Small intestine (tissue), 7 donors: ENCODE data around the gene SH2D6. TPM values are rescaled to one million over a fixed set of nuclear protein-coding genes. Genes with fewer than 3 reads are reported as not detected.
A peak's percentile ranks its signal among the peaks of the same experiment; 100 is the strongest.

Experiments used
- DNase-seq, 2 donors: peaks; one replicate each; pipeline versions ENCODE4 v3.0.0 to v3.0.0-alpha.2; 2013
- FAIRE-seq: peaks from 2 replicates; lab custom pipeline; 2012; peaks lifted over from hg19 to GRCh38; lab: Jason Lieb, UNC
- H3K27ac ChIP-seq, 3 donors: one replicate each; pipeline ENCODE4 v1.5.1; 2013; ENCODE audit warnings: low read length in 2 of 3, mild to moderate bottlenecking in 2 of 3, control low read depth in 1 of 3, inconsistent platforms in 1 of 3, low read depth in 1 of 3, moderate library complexity in 1 of 3
- H3K27me3 ChIP-seq, 3 donors: one replicate each; pipeline ENCODE4 v1.6.1; 2013; ENCODE audit warnings: low read length in 3 of 3, inconsistent platforms in 1 of 3; ENCODE audit not compliant: control insufficient read depth in 3 of 3, insufficient read depth in 3 of 3
- H3K36me3 ChIP-seq, 3 donors: one replicate each; pipeline ENCODE4 v1.6.1; 2013; ENCODE audit warnings: low read length in 3 of 3, inconsistent platforms in 1 of 3, low read depth in 1 of 3, mild to moderate bottlenecking in 1 of 3, moderate library complexity in 1 of 3; ENCODE audit not compliant: control insufficient read depth in 3 of 3, insufficient read depth in 2 of 3
- H3K4me1 ChIP-seq, 3 donors: one replicate each; pipeline ENCODE4 v1.6.1; 2013; ENCODE audit warnings: low read length in 2 of 3, inconsistent platforms in 1 of 3, low read depth in 1 of 3, mild to moderate bottlenecking in 1 of 3, moderate library complexity in 1 of 3; ENCODE audit not compliant: control insufficient read depth in 3 of 3, insufficient read depth in 2 of 3
- H3K4me3 ChIP-seq, 3 donors: one replicate each; pipeline ENCODE4 v1.5.1; 2013; ENCODE audit warnings: low read length in 3 of 3, control low read depth in 1 of 3, inconsistent platforms in 1 of 3, low read depth in 1 of 3, mild to moderate bottlenecking in 1 of 3, moderate library complexity in 1 of 3
- H3K9me3 ChIP-seq, 2 donors: one replicate each; pipeline ENCODE4 v1.6.1; 2013; ENCODE audit warnings: low read depth in 1 of 2, low read length in 1 of 2; ENCODE audit not compliant: control insufficient read depth in 2 of 2, insufficient read depth in 1 of 2
- WGBS, 3 donors: extraction: QIAGEN DNeasy Blood & Tissue Kit; methylation state at CpG; one replicate each; pipeline ENCODE4 v1.1.7; 2013; 5-methylcytosine and 5-hydroxymethylcytosine counted together
- polyA plus RNA-seq, 4 donors: library from polyadenylated mRNA; stranded (reverse) in 3 of 4; unstranded in 1 of 4; fragments of 200-250 nt in 3 of 4; fragments of 120-200 nt in 1 of 4; gene quantifications; one replicate each; pipeline versions ENCODE4 v1.2.1 to v1.2.3, GENCODE V29; 2013
- donor health status: healthy with polysubstance abuse.
- donor health status: control.
- donor health status: control.
- donor health status: Bipolar disorder and iron deficiency.
- donor health status: healthy.

The SH2D6 gene
- polyA plus RNA-seq, 4 donors, result 2.8 to 122 (median 23.8) TPM

DNA sequence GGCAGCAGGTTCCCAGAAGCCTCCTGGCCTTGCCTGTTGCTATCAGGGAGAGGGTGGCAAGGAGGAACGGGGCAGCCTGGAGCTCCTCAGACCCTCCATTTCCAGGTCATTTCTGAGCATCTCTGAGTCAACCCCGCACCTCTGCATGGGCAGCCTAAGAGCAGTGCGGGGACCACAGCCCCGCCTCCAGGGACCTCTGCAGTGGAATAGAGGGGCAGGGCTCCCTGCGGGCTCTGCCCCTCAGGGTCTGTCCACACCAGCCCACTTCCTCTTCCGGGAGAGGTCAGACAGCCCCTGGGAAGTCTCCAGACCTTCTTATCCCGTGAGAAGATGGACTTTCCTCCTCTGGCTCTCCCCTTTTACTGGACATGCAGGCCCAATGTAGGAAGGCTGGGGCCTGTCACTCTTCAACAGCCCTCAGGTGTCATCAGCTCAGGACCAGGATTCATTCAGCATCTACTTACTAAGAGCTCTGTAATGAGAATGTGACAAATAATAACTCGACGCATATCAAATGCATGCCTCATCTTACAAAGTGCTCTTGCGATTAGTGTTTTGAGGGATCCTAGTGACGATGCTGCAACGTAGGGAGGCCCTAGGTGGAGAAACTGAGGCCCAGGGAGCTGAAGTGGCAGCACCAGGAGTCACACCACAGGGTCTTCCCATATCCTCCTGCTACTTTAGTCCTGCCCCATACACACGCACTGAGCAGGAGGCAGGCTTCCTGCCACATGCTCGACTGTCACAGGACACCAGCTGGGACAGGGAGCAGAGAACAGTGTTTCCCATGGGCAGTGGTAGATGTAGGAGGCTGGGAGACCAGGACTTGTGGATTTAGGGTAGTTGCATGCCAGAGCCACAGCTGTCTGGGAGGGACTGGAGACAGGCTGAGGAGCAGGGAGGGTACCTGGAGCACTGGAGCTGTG, 28.0 kb downstream of the SH2D6 start:
- WGBS, 3 donors, result 77 to 83% (median 78%) methylated on average over 14 of the region's 14 CpGs
- Histone ChIP-seq H3K4me1 (peaks cover 0 to 6% (median 0%) of the 10 kb centered on the region in 3 donors), H3K4me3 (no peak overlapping the region), H3K27me3 (no peaks in the 10 kb centered on the region), H3K9me3 (no peaks in the 10 kb centered on the region), H3K27ac (peak overlapping the region in 1 of 3 donors; percentile 67), H3K36me3 (no peaks in the 10 kb centered on the region)
- FAIRE-seq, result no peak
- no peak for DNase-seq

- no peaks in the 10 kb centered on the region for H3K9me3 ChIP-seq
- H3K36me3 ChIP-seq, result no peaks in the 10 kb centered on the region
- DNase-seq (no peak), FAIRE-seq (no peak)
- H3K27me3 ChIP-seq, result no peaks in the 10 kb centered on the region
- no peak overlapping the region for H3K4me3 ChIP-seq
- WGBS, 3 donors, result 85 to 91% (median 88%) methylated on average over 8 of the region's 8 CpGs
- H3K4me1 ChIP-seq, result peaks cover 0 to 6% (median 0%) of the 10 kb centered on the region in 3 donors
- no peak overlapping the region for H3K27ac ChIP-seq
Measured at GRCh38 chr2:85447222-85447585, 28.7 kb downstream of the SH2D6 start.

DNA sequence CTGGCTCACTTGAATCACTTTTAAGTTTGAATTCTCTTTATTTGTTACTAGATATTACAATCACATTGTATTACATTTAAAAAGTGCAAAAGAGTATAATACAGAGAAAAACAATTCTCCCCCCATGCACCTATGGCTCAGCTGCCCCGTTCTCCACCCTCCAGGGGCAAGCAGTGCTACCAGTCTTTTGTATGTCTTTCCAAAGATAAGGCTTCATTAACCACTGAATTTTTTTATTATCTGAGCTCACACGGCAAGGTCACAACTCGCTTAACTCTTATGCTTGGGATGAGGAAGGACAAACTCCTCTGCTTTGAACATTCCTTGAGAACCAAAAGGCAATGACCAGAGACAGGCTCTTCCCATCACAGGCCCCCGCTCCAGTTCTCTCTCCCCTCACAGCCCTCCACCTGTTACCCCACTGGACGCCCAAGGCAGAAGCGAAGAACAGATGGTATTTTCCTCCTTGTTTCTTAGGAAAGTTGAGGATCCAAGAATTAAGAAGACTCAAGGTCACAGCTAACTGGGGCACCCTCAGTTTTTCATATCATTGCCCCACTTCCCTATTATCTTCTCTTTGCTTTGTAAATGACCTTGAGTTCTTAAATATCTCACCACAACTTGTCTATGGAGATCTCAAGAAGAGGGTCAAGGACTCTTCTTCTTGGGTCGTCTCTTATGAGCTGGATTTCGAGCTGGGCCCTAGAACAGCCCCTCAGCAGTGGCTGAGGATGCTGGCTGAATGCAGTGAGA, 30.1 kb downstream of the SH2D6 start:
- Histone ChIP-seq H3K4me1 (peaks cover 0 to 6% (median 0%) of the 10 kb centered on the region in 3 donors), H3K27ac (no peak overlapping the region), H3K4me3 (no peak overlapping the region), H3K36me3 (no peaks in the 10 kb centered on the region), H3K9me3 (no peaks in the 10 kb centered on the region), H3K27me3 (no peaks in the 10 kb centered on the region)
- no peak for DNase-seq
- no peak for FAIRE-seq
- WGBS, 3 donors, result 61 to 84% (median 67%) methylated on average over 8 of the region's 8 CpGs

GRCh38 chr2:85449214-85449588, 30.7 kb downstream of the SH2D6 start:
- DNase-seq, result no peak
- WGBS, 3 donors, result 83 to 93% (median 90%) methylated on average over 7 of the region's 7 CpGs

GRCh38 chr2:85452237-85452636, 33.7 kb downstream of the SH2D6 start:
- no peak for FAIRE-seq
- Histone ChIP-seq H3K27me3 (no peaks in the 10 kb centered on the region), H3K27ac (no peak overlapping the region), H3K36me3 (no peaks in the 10 kb centered on the region), H3K4me1 (peaks cover 4 to 10% (median 6%) of the 10 kb centered on the region in 3 donors), H3K9me3 (peaks cover 0 to 11% of the 10 kb centered on the region in 2 donors), H3K4me3 (no peak overlapping the region)
- WGBS, 3 donors, result 77 to 82% (median 81%) methylated on average over 1 of the region's 1 CpG
- no peak for DNase-seq

More at GRCh38 chr2:85449214-85449588, 30.7 kb downstream of the SH2D6 start:
- no peaks in the 10 kb centered on the region for H3K9me3 ChIP-seq
- H3K27me3 ChIP-seq, result no peaks in the 10 kb centered on the region
- FAIRE-seq, result no peak
- no peak overlapping the region for H3K27ac ChIP-seq
- no peak overlapping the region for H3K4me3 ChIP-seq
- H3K36me3 ChIP-seq, result no peaks in the 10 kb centered on the region
- peaks cover 0 to 6% (median 0%) of the 10 kb centered on the region in 3 donors for H3K4me1 ChIP-seq

DNA sequence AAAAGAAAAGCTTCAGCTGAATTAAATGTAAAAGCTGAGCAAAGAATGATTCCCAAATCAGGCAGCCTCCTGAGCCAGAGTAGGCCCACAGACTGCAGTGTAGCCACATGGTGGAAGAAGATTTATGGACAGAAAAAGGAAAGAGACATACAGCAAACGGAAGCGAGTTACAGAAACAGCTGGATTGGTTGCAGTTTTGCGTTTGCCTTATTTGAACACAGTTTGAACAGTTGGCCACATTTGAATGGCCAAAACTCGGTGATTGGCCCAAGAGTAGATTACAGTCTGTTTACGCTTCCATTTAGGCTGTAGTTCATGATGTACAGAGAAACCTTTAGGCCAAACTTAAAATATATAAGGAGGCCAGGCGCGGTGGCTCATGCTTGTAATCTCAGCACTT, 35.1 kb downstream of the SH2D6 start:
- DNase-seq, result no peak
- FAIRE-seq, result no peak
- peaks cover 4 to 10% (median 6%) of the 10 kb centered on the region in 3 donors for H3K4me1 ChIP-seq
- 80 to 87% (median 85%) methylated on average over 7 of the region's 7 CpGs for WGBS, 3 donors
- H3K36me3 ChIP-seq, result no peaks in the 10 kb centered on the region
- H3K4me3 ChIP-seq, result no peak overlapping the region
- H3K27me3 ChIP-seq, result no peaks in the 10 kb centered on the region
- H3K27ac ChIP-seq, result no peak overlapping the region
- H3K9me3 ChIP-seq, result peaks cover 0 to 11% of the 10 kb centered on the region in 2 donors

DNA sequence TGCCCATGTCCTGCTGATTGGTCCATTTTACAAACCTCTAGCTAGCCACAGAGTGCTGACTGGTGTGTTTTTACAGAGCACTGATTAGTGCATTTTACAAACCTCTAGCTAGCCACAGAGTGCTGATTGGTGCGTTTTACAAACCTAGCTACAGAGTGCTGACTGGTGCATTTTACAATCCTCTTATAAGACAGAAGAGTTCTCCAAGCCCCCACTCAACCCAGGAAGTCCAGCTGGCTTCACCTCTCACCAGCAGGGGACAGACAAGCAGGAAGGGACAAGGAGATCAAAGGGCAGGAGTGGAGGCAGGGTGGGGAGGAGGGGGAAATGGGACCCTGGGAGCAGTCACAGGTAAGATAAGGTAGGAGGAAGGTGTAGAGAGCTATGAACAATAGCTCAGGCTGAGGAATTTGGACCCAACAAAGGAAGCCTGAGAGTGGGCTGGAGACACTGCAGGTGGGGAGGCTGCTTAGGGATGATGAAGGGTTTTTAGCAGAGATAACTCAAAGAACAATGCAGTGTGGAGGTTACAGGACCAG, 37.1 kb downstream of the SH2D6 start:
- H3K4me1 ChIP-seq, result peaks cover 4 to 10% (median 6%) of the 10 kb centered on the region in 3 donors
- 14 to 54% (median 40%) methylated on average over 1 of the region's 1 CpG for WGBS, 3 donors
- H3K27ac ChIP-seq, result peak overlapping the region in 1 of 3 donors; percentile 68
- H3K27me3 ChIP-seq, result no peaks in the 10 kb centered on the region
- no peaks in the 10 kb centered on the region for H3K36me3 ChIP-seq
- peaks cover 0 to 11% of the 10 kb centered on the region in 2 donors for H3K9me3 ChIP-seq
- H3K4me3 ChIP-seq, result no peak overlapping the region
- FAIRE-seq, result no peak
- peak; percentile 46 to 73 for DNase-seq

- Histone ChIP-seq H3K36me3 (no peaks in the 10 kb centered on the region), H3K4me3 (no peak overlapping the region), H3K4me1 (peaks cover 4 to 10% (median 6%) of the 10 kb centered on the region in 3 donors), H3K27ac (no peak overlapping the region), H3K27me3 (no peaks in the 10 kb centered on the region), H3K9me3 (peaks cover 0 to 11% of the 10 kb centered on the region in 2 donors)
- DNase-seq (no peak), FAIRE-seq (no peak)
- WGBS, 3 donors, result 80 to 85% (median 81%) methylated on average over 5 of the region's 5 CpGs
Measured at GRCh38 chr2:85457043-85457442, 38.5 kb downstream of the SH2D6 start.
